Liver (tissue), 9 donors: ENCODE measurements around the gene CRACR2A. TPM values are rescaled to one million over a fixed set of nuclear protein-coding genes. Genes with fewer than 3 reads are reported as not detected.

ENCODE experiments used
- DNase-seq: peaks from one replicate; pipeline ENCODE4 v3.0.0-alpha.2; 2017; ENCODE audit warnings: low spot score
- H3K27ac ChIP-seq, 2 donors: one replicate each; pipeline ENCODE4 v1.7.0; 2013; ENCODE audit warnings: inconsistent platforms in 2 of 2, low read length in 2 of 2, control low read depth in 1 of 2, low read depth in 1 of 2, mild to moderate bottlenecking in 1 of 2
- H3K27me3 ChIP-seq, 4 donors: one replicate each; pipeline versions ENCODE4 v1.6.1 to v1.7.0; 2013; ENCODE audit warnings: low read length in 3 of 4, inconsistent platforms in 1 of 4, mild to moderate bottlenecking in 1 of 4, moderate library complexity in 1 of 4; ENCODE audit not compliant: control insufficient read depth in 4 of 4, insufficient read depth in 4 of 4
- H3K36me3 ChIP-seq, 4 donors: one replicate each; pipeline versions ENCODE4 v1.6.1 to v1.7.0; 2013; ENCODE audit warnings: low read length in 3 of 4, mild to moderate bottlenecking in 3 of 4, low read depth in 1 of 4, moderate library complexity in 1 of 4; ENCODE audit not compliant: control insufficient read depth in 4 of 4, insufficient read depth in 3 of 4
- H3K4me1 ChIP-seq, 4 donors: one replicate each; pipeline versions ENCODE4 v1.6.1 to v1.7.0; 2013; ENCODE audit warnings: low read length in 3 of 4, mild to moderate bottlenecking in 3 of 4, moderate library complexity in 1 of 4; ENCODE audit not compliant: control insufficient read depth in 4 of 4, insufficient read depth in 4 of 4
- H3K4me3 ChIP-seq, 3 donors: one replicate each; pipeline versions ENCODE4 v1.6.1 to v1.7.0; 2013; ENCODE audit warnings: low read length in 3 of 3, control low read depth in 1 of 3, low read depth in 1 of 3, mild to moderate bottlenecking in 1 of 3
- H3K9ac ChIP-seq, 2 donors: one replicate each; pipeline ENCODE4 v1.7.0; 2013; ENCODE audit warnings: low read length in 2 of 2, mild to moderate bottlenecking in 2 of 2, moderate library complexity in 2 of 2, control low read depth in 1 of 2, low read depth in 1 of 2
- H3K9me3 ChIP-seq, 4 donors: one replicate each; pipeline versions ENCODE4 v1.6.1 to v1.7.0; 2013; ENCODE audit warnings: low read length in 3 of 4; ENCODE audit not compliant: control insufficient read depth in 4 of 4
- ATF3 ChIP-seq: IDR thresholded peaks from 2 replicates; pipeline ENCODE4 v1.6.1; 2016; ENCODE audit warnings: antibody characterized with exemption
- EGR1 ChIP-seq, 2 donors: IDR thresholded peaks; 2 replicates each; pipeline ENCODE4 v1.6.1; 2016 to 2018; ENCODE audit warnings: antibody characterized with exemption in 2 of 2, low read depth in 2 of 2
- FOXA1 ChIP-seq: IDR thresholded peaks from 2 replicates; pipeline ENCODE4 v1.6.1; 2016; ENCODE audit warnings: antibody characterized with exemption
- FOXA2 ChIP-seq: IDR thresholded peaks from 2 replicates; pipeline ENCODE4 v1.6.1; 2016; ENCODE audit warnings: antibody characterized with exemption
- GABPA ChIP-seq, 2 donors: IDR thresholded peaks in 1 of 2; conservative IDR thresholded peaks in 1 of 2; 2 replicates each; pipeline ENCODE4 v1.6.1; 2016; ENCODE audit warnings: antibody characterized with exemption in 2 of 2, mild to moderate bottlenecking in 1 of 2, moderate library complexity in 1 of 2
- HNF4A ChIP-seq, 2 donors: conservative IDR thresholded peaks; 2 replicates each; pipeline ENCODE4 v1.6.1; 2016; ENCODE audit warnings: antibody characterized with exemption in 2 of 2, mild to moderate bottlenecking in 2 of 2
- HNF4G ChIP-seq: IDR thresholded peaks from 2 replicates; pipeline ENCODE4 v1.6.1; 2016; ENCODE audit warnings: antibody characterized with exemption
- JUND ChIP-seq, 2 donors: IDR thresholded peaks; 2 replicates each; pipeline ENCODE4 v1.6.1; 2016; ENCODE audit warnings: antibody characterized with exemption in 2 of 2
- NR2F2 ChIP-seq: IDR thresholded peaks from 2 replicates; pipeline ENCODE4 v1.6.1; 2016; ENCODE audit warnings: antibody characterized with exemption
- RAD21 ChIP-seq, 2 donors: IDR thresholded peaks; 2 replicates each; pipeline ENCODE4 v1.6.1; 2016; ENCODE audit warnings: antibody characterized with exemption in 2 of 2, mild to moderate bottlenecking in 2 of 2
- REST ChIP-seq: IDR thresholded peaks from 2 replicates; pipeline ENCODE4 v1.6.1; 2016; ENCODE audit warnings: antibody characterized with exemption, mild to moderate bottlenecking
- RXRA ChIP-seq, 2 donors: IDR thresholded peaks; 2 replicates each; pipeline ENCODE4 v1.6.1; 2017 to 2018; ENCODE audit warnings: antibody characterized with exemption in 2 of 2, mild to moderate bottlenecking in 1 of 2
- SP1 ChIP-seq: IDR thresholded peaks from 2 replicates; pipeline ENCODE4 v1.6.1; 2018; ENCODE audit warnings: antibody characterized with exemption, mild to moderate bottlenecking
- YY1 ChIP-seq: IDR thresholded peaks from 2 replicates; pipeline ENCODE4 v1.6.1; 2016; ENCODE audit warnings: antibody characterized with exemption, mild to moderate bottlenecking
- WGBS: extraction: QIAGEN DNeasy Blood & Tissue Kit; methylation state at CpG from one replicate; pipeline ENCODE4 v1.1.7; 2013; 5-methylcytosine and 5-hydroxymethylcytosine counted together
- polyA plus RNA-seq, 2 donors: library from polyadenylated mRNA; stranded (reverse) in 1 of 2; unstranded in 1 of 2; fragments of 200-250 nt in 1 of 2; fragments of >200 nt in 1 of 2; fragmentation: Nextera tagmentation in 1 of 2; extraction: Ambion mirVana in 1 of 2; gene quantifications; one replicate each; pipeline versions ENCODE4 v1.2.1 to v1.2.3, GENCODE V29; 2013 to 2015
- total RNA-seq, 2 donors: library from RNA; depleted of rRNA; stranded (reverse); fragments of >200 nt; gene quantifications; one replicate each; pipeline ENCODE4 v1.2.3, GENCODE V29; 2014
- TF ChIP-seq, protein P1 (sequence below): IDR thresholded peaks from 2 replicates; pipeline ENCODE4 v1.6.1; 2016; ENCODE audit warnings: antibody characterized with exemption
- TF ChIP-seq, protein P2 (sequence below): IDR thresholded peaks from 2 replicates; pipeline ENCODE4 v1.6.1; 2016; ENCODE audit warnings: antibody characterized with exemption
- donor health status: healthy.
- donor health status: healthy.
- donor health status: healthy.
- donor health status: healthy.
- donor health status: healthy.

Gene CRACR2A
- total and polyA plus RNA-seq, 4 donors: 0.33 to 4.2 (median 1.4) TPM

DNA sequence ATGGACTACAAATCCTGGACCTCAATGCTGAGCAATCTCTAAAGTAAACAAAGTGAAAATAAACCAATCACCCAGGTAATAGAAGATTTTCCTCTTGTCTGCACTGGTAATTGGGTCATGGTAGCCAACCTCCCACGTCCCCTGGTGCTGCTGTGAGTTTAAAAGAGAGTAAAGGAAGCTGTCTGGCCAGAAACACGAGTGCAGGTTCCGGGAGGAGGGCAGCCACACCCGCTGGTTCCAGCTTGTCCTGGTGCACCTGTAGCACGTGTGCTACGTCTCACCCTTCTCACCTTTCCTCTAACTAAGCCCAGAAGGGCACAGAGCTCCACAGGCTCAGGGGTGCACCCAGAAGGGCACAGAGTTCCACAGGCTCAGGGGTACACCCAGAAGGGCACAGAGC lies 5.4 kb downstream of the CRACR2A start:
- no peak for TF ChIP-seq JUND (IDR thresholded peaks at IDR 0.05)
- TF ChIP-seq HNF4A (conservative IDR thresholded peaks at IDR 0.05): no peak
- TF ChIP-seq ATF3: no peak
- no peak for TF ChIP-seq FOXA2
- no peak for TF ChIP-seq RAD21 (IDR thresholded peaks at IDR 0.05)
- TF ChIP-seq, protein P1, sequence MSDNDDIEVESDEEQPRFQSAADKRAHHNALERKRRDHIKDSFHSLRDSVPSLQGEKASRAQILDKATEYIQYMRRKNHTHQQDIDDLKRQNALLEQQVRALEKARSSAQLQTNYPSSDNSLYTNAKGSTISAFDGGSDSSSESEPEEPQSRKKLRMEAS: no peak
- no peak for TF ChIP-seq HNF4G
- no peak for TF ChIP-seq REST
- TF ChIP-seq NR2F2: no peak
- no peak for TF ChIP-seq FOXA1
- no peak for TF ChIP-seq SP1
- no peak for TF ChIP-seq YY1
- TF ChIP-seq, protein P2, sequence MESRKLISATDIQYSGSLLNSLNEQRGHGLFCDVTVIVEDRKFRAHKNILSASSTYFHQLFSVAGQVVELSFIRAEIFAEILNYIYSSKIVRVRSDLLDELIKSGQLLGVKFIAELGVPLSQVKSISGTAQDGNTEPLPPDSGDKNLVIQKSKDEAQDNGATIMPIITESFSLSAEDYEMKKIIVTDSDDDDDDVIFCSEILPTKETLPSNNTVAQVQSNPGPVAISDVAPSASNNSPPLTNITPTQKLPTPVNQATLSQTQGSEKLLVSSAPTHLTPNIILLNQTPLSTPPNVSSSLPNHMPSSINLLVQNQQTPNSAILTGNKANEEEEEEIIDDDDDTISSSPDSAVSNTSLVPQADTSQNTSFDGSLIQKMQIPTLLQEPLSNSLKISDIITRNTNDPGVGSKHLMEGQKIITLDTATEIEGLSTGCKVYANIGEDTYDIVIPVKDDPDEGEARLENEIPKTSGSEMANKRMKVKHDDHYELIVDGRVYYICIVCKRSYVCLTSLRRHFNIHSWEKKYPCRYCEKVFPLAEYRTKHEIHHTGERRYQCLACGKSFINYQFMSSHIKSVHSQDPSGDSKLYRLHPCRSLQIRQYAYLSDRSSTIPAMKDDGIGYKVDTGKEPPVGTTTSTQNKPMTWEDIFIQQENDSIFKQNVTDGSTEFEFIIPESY: no peak
- TF ChIP-seq EGR1 (IDR thresholded peaks at IDR 0.05; ENCODE audit: low read depth in 2 of 2): no peak
- no peak for TF ChIP-seq GABPA (IDR thresholded peaks at IDR 0.05 in 1 of 2, conservative IDR thresholded peaks at IDR 0.05 in 1 of 2)
- peaks cover 0 to 4% (median 0%) of the 10 kb centered on the region in 4 donors for H3K4me1 ChIP-seq
- no peak overlapping the region for H3K9ac ChIP-seq
- no peaks in the 10 kb centered on the region for H3K9me3 ChIP-seq
- no peak overlapping the region for H3K27ac ChIP-seq
- no peak overlapping the region for H3K4me3 ChIP-seq
- 81% methylated on average over 6 of the region's 6 CpGs for WGBS
- no peak for DNase-seq
- H3K27me3 ChIP-seq: no peaks in the 10 kb centered on the region
- no peaks in the 10 kb centered on the region for H3K36me3 ChIP-seq

- no peak overlapping the region for H3K4me3 ChIP-seq
- H3K27me3 ChIP-seq: no peaks in the 10 kb centered on the region
- no peak overlapping the region for H3K9ac ChIP-seq
- no peaks in the 10 kb centered on the region for H3K9me3 ChIP-seq
- DNase-seq: no peak
- TF ChIP-seq SP1 (no peak), JUND (IDR thresholded peaks at IDR 0.05) (no peak), ATF3 (no peak), GABPA (IDR thresholded peaks at IDR 0.05 in 1 of 2, conservative IDR thresholded peaks at IDR 0.05 in 1 of 2) (no peak), FOXA1 (no peak), RXRA (IDR thresholded peaks at IDR 0.05) (no peak), HNF4A (conservative IDR thresholded peaks at IDR 0.05) (no peak)
- TF ChIP-seq, protein P2: no peak
- H3K36me3 ChIP-seq: no peaks in the 10 kb centered on the region
- H3K27ac ChIP-seq: no peak overlapping the region
- no peaks in the 10 kb centered on the region for H3K4me1 ChIP-seq
- 96% methylated on average over 4 of the region's 4 CpGs for WGBS
Measured at GRCh38 chr12:3746758-3747157, 6.2 kb downstream of the CRACR2A start.
